Measurements from ENCODE around the gene TXNDC5.

Gene TXNDC5

DNA sequence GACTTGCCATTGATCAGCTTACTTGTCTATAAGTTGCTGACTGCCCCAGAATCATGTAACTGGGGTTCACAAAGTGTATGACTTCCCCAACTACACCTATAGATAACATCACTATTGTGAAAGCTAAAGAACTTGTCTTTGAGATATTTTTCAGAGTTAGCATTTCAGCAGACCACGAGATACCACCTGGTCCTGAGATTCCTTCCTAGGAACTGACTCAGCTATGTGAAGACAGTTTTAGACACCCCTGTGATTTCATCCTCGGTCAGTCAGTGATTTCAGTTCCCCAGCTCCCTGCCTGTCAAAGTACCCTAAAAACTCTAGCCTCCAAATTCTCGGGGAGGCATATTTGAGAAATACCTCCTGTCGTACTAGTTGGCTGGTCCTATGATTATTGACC, 62.4 kb downstream of the TXNDC5 start:
- no peak for DNase-seq

DNA sequence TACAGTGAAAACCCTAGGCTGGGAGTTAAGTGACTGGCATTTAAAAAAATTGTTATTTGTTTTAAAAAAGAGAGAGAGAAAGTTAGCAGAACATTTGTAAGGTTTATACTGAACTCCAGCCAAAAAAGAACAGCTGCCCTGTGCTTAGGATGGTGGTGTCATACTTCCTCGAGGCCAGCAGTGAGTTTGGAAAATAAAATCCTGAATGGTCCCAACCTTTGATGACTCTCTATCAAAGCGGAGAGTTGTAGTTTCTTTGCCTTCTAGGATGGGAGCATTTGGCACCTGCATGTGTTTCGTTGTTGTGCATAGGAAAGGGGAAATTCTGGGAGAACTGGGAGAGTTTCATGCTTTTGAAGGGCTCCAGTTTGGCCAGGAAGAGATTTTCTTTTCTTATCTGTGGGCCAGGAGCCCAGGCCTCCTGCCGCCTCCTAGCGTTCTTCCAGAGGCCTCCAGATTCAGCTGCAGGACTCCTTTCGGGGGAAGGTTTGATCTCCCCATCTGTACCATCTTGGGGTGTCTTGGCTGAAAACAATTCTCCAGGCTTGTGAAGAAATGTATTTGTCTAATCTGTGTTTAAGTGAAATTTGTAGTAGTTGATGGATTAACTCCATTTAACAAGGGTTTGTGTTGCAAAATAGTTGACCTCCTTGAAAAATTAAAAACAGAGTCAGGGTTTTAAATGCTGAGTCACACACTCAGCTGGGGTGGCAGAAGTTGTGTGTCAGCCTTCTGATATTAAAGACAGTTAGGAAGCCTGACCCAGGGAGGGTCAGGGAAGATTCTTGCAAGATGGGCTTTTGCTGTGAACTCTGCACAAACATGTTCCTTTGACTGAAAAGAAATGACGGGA, 63.4 kb downstream of the TXNDC5 start:
- no peak for DNase-seq

DNA sequence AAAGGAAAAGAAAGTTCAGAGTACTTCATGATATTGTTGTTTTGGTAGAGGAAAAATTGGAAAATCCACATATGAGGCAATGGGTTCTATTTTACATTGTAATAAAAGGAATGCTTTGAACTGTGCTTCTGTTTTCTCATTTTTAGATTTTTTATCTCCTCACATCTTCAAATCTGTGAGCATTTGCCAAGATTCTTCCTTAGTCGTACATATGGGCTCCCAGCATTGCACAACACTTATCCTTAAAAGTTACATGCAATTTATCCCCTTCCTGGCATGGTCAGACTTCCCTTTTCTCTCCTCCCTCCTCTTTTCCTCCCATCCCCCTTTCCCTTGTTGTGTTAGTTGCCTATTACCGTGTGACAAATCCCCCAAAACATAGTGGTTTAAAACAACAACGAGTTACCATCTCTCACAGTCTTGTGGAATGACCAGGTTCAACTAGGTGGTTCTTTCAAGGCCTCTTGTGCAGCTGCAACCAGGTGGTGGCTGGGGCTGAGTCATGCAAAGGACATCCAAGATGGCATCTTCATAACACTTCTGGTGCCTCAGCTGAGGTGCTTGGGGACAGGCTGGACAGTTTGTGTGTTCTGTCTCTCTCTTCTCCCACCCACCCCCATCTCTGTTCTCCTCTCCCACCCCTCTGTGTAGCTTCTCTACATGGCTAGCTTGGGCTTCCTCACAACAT, 68.7 kb downstream of the TXNDC5 start:
- no peak for DNase-seq

DNA sequence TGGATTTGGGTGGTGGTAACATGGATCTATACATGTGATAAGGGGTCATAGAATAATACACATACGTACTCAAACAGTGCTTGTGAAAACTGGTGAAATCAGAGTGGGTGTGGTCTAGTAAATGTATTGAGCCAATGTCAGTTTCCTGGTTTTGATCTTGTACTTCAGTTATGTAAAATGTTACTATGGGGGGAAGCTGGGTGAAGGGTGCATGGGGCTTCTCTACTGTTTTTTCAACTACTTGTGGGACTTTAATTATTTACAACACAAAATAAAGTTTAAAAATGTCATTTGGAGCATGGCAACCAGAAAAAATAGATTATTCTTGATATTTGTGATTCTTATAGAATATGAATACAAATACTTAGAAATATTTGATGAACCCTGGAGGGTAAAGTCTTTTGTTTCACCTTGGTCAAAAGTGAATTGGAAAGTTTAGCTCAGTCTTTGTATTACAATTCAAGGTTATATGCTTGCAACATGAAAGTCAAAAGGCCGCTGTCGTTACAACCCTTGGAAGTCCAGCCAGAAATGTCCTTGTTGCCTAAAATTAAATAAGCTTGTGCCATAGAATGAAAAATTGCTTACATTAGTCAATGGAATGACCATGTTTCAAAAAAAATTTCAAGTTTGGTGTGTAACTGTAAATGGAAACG, 74.1 kb downstream of the TXNDC5 start:
- no peak for DNase-seq

DNA sequence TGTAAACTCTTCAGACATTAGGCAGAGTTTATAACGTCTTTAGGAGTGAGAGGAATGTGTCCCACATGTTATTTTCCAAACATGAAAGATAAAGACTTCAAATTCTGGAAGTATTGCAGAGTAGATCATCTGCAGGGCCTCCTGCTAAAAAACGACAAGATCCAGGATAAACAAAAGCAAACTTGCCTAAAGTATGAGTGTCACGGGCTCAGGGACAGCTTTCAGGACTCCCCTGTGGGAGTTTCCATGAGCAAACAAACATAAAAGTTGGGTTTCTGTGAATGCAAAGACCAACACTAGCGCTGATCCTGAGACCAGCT, 76.9 kb downstream of the TXNDC5 start:
- DNase-seq, result no peak

DNA sequence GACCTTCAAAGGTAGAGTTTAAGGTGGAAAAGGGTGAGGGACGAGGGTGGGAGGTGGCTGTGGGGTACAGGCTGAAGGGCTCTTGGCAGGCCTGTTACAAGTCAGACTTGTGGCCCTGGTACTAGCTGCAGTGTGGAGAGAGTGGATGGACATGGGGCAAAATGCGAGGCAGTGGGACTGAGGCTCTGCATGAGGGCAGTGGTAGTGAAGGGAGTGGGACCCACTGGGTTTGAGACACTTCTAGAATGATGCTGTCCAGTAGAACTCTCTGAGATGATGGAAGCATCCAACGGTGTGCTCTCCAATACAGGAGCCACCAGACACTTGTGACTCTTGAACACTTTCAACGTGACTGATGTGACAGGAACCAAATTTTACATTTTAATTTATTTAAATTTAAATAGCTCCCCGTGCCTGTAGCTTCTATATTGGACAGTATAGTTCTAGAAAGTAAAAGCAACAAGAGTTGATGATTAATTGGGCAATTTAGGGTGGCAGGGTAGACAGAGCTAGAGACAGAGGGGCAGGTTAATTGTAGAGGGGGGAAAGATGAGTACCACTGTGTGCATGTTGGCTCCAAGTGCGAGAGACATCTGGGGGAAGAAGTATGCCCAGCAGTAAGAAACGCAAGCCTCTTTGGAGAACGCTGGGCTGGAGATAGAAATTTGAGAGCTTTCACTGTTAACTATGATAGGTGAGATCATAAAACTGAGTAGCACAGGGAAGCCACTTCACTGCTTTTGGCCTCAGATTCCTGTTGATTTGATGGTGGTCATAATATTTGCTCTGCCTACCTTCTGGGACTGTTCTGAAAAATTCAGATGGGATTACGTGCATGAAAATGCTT, 77.5 kb downstream of the TXNDC5 start:
- DNase-seq, result no peak

Measured in cerebellar nuclear complex (tissue), 1 donor.